ENCODE measurements around the gene NLRC5.
"Not testable (repeated sequence)": the region's sequence is repeated elsewhere in the genome, so short reads cannot be mapped to it uniquely, and the experiment has no call there.

Gene NLRC5

DNA sequence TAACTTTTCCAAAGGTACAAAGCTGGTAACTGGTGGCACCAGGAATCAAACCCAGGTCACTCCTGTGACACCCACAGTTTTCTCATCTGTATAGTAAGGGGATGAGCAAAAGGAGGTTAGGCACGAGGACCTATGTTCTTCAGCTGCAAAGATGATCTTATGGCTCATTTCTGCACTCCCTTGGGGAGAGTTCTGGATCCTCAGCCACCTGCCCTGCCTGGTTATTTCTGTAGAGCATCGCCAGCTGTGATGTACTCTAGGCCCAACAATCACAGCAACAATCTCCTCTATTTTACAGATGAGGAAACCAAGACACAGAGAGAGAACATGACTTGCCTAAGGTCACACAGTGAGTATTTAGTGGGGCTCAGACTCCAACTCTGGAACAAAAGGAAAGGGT is 97.6 kb downstream of the NLRC5 start:
- no peak overlapping the region for H3K27ac Mint-ChIP-seq
- peaks cover 7 to 11% of the 10 kb centered on the region in 2 donors for H3K4me1 Mint-ChIP-seq (ENCODE audit: low read depth in 2 of 2)
- DNase-seq (no peak), ATAC-seq (replicated peaks) (no peak)
- no peaks in the 10 kb centered on the region for H3K9me3 Mint-ChIP-seq
- H3K4me3 Mint-ChIP-seq: no peak overlapping the region
- H3K27me3 Mint-ChIP-seq: peaks cover 0 to 9% of the 10 kb centered on the region in 2 donors
- peaks cover 28% of the 10 kb centered on the region for H3K36me3 Mint-ChIP-seq (ENCODE audit: insufficient read depth)

DNA sequence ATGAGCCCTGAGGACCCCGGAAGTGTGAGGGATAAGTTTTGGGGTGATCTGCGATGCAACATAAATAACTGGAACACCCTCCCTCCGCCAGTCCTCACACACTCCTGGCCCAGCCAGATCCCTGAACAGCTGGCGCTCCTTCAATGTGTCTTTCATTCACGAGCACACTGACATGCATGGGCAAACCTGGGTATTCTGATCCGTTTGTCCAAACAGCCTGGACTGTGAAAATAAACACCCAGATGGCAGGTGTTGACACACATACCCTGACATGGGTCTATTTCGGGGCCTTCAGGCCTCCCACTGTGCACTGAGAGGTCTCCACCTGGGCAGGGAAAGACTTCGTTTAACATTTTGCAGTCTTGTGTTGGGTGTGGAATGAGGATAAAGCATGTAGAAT is 100.0 kb downstream of the NLRC5 start:
- Mint-ChIP-seq H3K9me3 (no peaks in the 10 kb centered on the region), H3K36me3 (ENCODE audit: insufficient read depth) (peaks cover 14% of the 10 kb centered on the region), H3K4me1 (ENCODE audit: low read depth in 2 of 2) (peaks cover 6 to 10% of the 10 kb centered on the region in 2 donors), H3K27me3 (peaks cover 0 to 9% of the 10 kb centered on the region in 2 donors), H3K27ac (no peak overlapping the region), H3K4me3 (no peak overlapping the region)
- ATAC-seq (replicated peaks) (no peak), DNase-seq (no peak)

DNA sequence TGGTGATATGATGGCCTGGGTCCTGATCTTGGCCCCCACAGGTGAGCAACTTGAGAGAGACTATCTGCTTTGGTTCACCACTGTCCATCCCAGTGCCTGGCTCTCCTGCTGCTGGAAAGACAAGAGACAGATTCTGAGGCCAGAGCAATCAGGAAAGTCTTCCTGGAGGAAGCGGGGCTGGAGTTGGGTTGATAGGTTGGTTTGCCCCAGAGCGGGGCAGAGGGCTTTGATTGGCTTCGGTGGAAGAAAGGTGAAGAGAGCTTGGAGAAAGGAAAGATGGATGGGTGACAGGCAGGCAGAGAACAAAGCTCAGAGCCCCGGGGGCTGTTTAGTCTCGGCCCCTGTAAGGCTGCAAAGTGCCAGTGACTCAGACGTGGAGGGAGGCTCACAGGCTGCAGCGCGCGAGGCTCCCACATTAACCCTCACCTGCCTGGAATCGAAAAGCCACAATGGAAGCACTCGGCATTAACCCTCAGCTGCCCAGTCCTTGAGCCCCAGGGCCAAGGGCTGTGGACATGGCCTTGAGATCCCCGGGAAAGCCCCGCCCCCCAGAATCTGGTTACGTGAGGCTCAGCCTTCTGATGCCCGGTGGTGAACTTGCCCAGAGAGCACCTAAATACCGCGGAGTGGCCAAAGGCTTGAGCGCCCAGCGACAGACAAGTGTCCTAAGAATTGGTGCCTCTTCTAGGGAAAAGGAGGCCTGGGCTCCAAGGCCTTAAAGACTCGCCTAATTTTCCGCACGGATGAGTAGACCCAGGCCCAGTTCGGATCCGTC is 102.0 kb downstream of the NLRC5 start:
- no peaks in the 10 kb centered on the region for H3K9me3 Mint-ChIP-seq
- peaks cover 0 to 9% of the 10 kb centered on the region in 2 donors for H3K27me3 Mint-ChIP-seq
- ATAC-seq (replicated peaks) (no peak), DNase-seq (no peak)
- peaks cover 6 to 9% of the 10 kb centered on the region in 2 donors for H3K4me1 Mint-ChIP-seq (ENCODE audit: low read depth in 2 of 2)
- peak overlapping the region; percentile 49 to 64 for H3K4me3 Mint-ChIP-seq
- peaks cover 7% of the 10 kb centered on the region for H3K36me3 Mint-ChIP-seq (ENCODE audit: insufficient read depth)
- peak overlapping the region in 1 of 2 donors; percentile 12 for H3K27ac Mint-ChIP-seq

DNA sequence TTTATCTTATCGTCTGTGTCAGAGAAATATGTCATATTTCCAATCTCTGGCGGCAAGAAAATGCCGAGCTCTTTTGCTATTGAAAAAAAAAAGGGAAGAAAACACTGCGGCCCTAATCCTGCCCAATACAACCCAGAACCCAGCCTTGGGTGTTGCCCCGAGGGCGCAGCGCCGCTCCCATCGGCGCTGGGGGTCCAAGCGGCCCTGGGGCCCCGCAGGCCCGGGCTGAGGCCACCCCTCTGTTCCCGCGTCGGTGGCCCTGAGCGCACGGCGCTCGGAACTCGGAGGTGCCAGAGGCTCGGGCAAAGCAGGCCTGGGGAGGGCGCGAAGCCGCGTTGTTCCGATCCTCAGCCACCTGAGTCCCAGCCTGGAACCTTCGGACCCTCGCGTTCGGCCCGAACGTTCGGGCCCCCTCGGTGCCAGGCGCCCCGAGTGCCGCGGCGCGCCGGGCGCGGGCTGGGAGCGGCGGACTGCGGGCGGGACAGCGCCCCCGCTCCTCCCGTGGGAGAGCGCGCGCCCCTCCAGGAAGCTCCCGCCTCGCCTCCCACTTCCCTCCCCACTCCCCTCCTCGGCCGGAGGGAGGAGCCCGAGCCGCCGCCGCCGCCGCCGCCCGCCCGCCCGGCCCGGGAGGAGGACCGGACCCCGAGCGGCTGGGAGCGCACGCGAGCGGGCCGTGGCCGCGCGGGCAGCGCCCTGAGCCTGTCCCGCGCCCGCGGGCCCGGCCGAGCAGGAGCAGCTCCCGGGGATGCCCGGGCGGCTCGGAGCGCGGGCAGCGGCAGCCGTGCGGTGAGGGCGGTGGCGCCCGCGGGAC is 102.8 kb downstream of the NLRC5 start, which contains the start of gene CPNE2:
TSS of gene CPNE2 (plus strand) at position 609 of the 811 bp plus-strand sequence. CDS start 18,160 bp downstream, outside the sequence.
- ATAC-seq (replicated peaks) (peak; percentile 69), DNase-seq (peak in 1 of 3 experiments; percentile 6)
- Mint-ChIP-seq H3K36me3 (ENCODE audit: insufficient read depth) (peaks cover 7% of the 10 kb centered on the region), H3K27me3 (peaks cover 0 to 9% of the 10 kb centered on the region in 2 donors), H3K4me1 (ENCODE audit: low read depth in 2 of 2) (peaks cover 6 to 9% of the 10 kb centered on the region in 2 donors), H3K9me3 (no peaks in the 10 kb centered on the region), H3K4me3 (peak within 1 kb of the TSS; percentile 80 to 82), H3K27ac (peak within 1 kb of the TSS in 1 of 2 donors; percentile 68)

DNA sequence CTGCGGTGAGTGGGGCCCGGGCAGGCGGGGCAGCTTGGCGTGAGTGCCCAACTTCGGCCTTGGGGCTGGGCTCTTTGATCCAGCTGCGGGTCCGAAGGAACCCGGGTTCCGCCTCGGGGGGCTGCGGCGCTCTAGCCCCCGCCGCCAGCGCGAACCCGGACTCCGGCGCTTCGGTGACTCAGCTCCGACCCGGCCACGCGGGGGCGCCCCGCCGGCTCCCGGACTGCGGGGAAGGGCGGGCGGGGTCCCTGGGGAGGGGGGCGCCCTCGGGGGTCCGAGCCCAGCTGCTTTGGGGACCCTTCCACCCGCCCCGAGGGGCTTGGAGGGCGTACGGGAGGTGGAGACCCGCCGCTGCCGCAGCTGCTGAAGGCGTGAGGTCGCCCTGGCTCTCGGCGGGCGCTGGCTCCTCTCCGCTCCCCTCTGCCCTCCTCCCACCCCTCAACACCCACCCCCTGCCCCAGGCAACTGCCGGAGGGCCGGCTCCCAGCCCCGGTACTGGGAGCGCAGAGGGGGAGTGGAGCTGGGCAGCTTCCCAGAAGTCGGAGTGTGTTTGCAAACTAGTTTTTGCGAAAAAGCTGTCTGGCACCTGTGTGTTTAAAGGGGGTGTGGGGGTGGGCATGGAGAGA is 103.5 kb downstream of the NLRC5 start:
- ATAC-seq (replicated peaks) (peak; percentile 65), DNase-seq (peak; percentile 24 to 39 (median 31))
- Mint-ChIP-seq H3K27me3 (peaks cover 0 to 9% of the 10 kb centered on the region in 2 donors), H3K27ac (peak overlapping the region in 1 of 2 donors; percentile 68), H3K4me1 (ENCODE audit: low read depth in 2 of 2) (peaks cover 6 to 13% of the 10 kb centered on the region in 2 donors), H3K9me3 (no peaks in the 10 kb centered on the region), H3K36me3 (ENCODE audit: insufficient read depth) (peaks cover 7% of the 10 kb centered on the region), H3K4me3 (peak overlapping the region; percentile 80 to 82)

DNA sequence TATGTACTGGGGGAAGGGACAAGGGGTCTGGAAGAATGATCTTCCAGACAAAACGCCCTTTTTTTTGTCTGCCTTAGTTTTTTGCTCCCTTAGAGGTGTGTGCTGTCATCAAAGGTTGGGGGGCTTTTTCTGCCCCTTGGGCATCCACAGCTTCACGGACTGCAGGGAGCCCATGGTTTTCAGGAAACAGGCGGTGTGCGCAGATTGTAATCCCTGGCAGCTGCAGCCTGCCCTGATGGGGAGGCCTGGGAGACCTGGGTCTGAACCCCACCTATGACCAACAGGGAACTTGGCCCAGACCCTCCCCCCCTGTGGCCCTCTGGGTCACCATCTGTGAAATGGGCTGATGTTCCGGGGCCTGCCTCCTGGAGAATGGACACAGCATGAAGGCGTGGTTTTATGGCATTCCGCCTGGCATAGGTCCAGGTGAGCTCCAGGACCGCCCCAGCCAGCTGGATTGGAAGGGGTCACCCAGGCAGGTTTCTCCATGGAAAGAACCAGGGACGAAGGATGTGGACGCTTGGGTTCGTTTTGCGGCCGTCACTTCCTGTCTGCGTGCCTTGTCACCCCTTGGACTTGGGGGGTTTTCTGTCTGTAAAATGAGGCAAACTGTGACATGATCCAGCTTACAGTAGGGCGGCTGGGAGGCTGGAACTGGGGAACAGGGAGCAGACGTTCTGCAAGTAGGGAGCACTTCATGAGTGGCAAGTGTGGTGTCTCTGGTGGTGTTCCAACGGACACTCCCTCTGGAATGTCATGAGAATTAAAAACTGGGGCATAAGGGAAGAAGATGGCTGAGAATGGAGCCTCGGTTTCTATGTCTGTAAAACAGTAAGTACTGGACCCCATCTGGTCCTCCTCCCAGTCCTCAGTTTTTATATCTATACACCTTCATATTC is 104.6 kb downstream of the NLRC5 start:
- peaks cover 0 to 9% of the 10 kb centered on the region in 2 donors for H3K27me3 Mint-ChIP-seq
- ATAC-seq (replicated peaks) (no peak), DNase-seq (no peak)
- no peaks in the 10 kb centered on the region for H3K9me3 Mint-ChIP-seq
- peaks cover 11 to 13% of the 10 kb centered on the region in 2 donors for H3K4me1 Mint-ChIP-seq (ENCODE audit: low read depth in 2 of 2)
- H3K36me3 Mint-ChIP-seq (ENCODE audit: insufficient read depth): peaks cover 7% of the 10 kb centered on the region
- peak overlapping the region; percentile 80 to 82 for H3K4me3 Mint-ChIP-seq
- H3K27ac Mint-ChIP-seq: peak overlapping the region in 1 of 2 donors; percentile 68

DNA sequence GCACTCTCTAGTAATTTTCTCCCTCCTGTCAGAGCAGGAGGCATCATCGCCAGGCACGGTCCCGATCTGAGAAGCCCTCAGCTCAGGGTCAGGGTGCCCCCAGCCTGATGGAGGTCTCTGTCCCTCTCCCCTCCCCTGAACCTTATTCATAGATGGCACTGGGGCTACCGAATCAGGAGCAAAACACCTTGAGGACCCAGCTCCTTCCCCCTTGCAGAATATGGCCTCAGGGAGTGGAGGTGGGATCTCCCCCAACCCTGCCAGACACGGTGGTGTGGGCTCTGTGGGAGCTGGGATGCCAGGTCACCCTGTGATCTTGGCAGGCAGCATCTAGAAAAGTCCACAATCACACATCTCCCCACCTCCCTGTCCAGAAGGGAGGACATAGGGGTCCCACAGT is 105.6 kb downstream of the NLRC5 start:
- DNase-seq (no peak), ATAC-seq (replicated peaks) (no peak)
- no peak overlapping the region for H3K4me3 Mint-ChIP-seq
- H3K9me3 Mint-ChIP-seq: no peaks in the 10 kb centered on the region
- no peak overlapping the region for H3K27ac Mint-ChIP-seq
- H3K27me3 Mint-ChIP-seq: peaks cover 0 to 9% of the 10 kb centered on the region in 2 donors
- peaks cover 11 to 14% of the 10 kb centered on the region in 2 donors for H3K4me1 Mint-ChIP-seq (ENCODE audit: low read depth in 2 of 2)
- H3K36me3 Mint-ChIP-seq (ENCODE audit: insufficient read depth): peaks cover 7% of the 10 kb centered on the region

DNA sequence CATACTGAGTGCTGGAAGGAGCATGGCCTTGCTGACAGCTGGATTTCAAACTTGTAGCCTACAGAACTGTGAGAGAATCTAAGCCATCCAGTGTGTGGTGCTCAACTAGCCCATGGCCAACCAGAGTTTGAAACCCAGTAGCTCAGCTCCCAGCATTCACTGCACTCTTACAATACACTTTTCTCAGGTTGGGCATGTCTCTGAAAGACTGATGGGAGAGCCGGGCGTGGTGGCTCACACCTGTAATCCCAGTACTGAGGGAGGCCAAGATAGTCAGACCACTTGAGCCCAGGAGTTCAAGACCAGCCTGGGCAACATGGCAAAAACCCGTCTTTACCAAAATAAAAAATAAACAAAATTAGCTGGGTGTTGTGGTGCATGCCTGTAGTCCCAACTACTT is 106.8 kb downstream of the NLRC5 start:
- no peaks in the 10 kb centered on the region for H3K9me3 Mint-ChIP-seq

DNA sequence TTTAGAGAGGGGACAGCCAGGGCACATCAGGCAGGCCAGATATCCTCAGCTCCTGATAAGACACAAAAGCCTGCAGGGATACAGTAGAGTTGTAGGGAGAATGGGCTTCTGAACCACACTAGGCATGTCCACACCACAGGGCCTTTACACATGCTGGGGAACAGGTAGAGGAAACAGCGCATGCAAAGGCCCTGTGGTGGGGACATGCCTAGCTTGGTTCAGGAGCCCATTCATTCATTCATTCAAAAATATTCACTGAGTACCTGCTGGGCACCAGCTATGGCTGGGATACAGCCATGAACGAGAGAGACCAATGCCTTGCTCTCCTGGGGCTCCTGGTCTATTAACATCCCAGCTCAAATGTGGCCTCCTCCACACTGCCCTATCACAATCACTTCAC is 107.4 kb downstream of the NLRC5 start:
- no peaks in the 10 kb centered on the region for H3K9me3 Mint-ChIP-seq
- no peaks in the 10 kb centered on the region for H3K27me3 Mint-ChIP-seq
- ATAC-seq (replicated peaks) (no peak), DNase-seq (no peak)
- H3K4me1 Mint-ChIP-seq (ENCODE audit: low read depth in 2 of 2): peaks cover 15% of the 10 kb centered on the region in 2 donors
- no peak overlapping the region for H3K4me3 Mint-ChIP-seq
- H3K27ac Mint-ChIP-seq: no peak overlapping the region
- H3K36me3 Mint-ChIP-seq (ENCODE audit: insufficient read depth): peaks cover 3% of the 10 kb centered on the region

More for the DNA sequence above, 106.8 kb downstream of the NLRC5 start:
- Mint-ChIP-seq H3K4me1 (ENCODE audit: low read depth in 2 of 2) (peaks cover 15% of the 10 kb centered on the region in 2 donors), H3K27ac (no peak overlapping the region), H3K4me3 (no peak overlapping the region), H3K36me3 (ENCODE audit: insufficient read depth) (peaks cover 5% of the 10 kb centered on the region), H3K27me3 (peaks cover 0 to 5% of the 10 kb centered on the region in 2 donors)
- ATAC-seq (replicated peaks) (no peak), DNase-seq (no peak)

DNA sequence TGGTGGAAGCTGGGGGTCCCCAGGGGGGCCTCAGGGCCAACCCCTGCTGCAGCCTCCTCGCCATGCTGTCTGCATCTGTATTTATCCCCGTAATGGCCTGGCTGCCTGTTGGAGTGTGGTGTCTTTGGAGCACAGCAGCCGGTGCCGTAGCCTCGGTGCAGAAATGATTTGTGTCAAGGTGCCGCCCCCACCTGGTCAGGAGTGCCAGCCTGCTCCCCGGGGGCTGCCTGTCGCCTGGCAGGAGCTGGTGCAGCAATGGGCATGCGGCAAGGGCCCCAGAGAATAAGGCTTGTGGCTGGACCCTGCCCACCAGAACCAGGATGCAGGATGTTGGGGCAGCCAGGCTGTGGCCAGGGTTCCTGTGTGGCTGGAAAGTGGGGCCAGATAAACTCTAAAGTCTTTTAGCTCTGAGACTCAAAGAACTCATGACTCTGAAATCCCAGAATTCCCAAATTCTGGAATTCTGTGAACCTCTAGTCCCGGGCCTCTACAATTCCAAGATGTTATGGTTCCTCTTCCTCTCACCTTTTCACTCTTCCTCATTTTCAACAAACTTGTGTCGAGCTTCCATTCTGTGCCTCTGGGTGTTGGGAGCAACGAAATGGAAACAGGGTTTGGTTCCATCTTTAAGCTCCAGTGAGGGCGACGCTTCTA is 109.0 kb downstream of the NLRC5 start:
- Mint-ChIP-seq H3K36me3 (ENCODE audit: insufficient read depth) (peaks cover 3% of the 10 kb centered on the region), H3K4me3 (no peak overlapping the region), H3K9me3 (no peaks in the 10 kb centered on the region), H3K4me1 (ENCODE audit: low read depth in 2 of 2) (peaks cover 14% of the 10 kb centered on the region in 2 donors), H3K27me3 (no peaks in the 10 kb centered on the region), H3K27ac (no peak overlapping the region)
- no peak for DNase-seq
- ATAC-seq (replicated peaks): no peak

DNA sequence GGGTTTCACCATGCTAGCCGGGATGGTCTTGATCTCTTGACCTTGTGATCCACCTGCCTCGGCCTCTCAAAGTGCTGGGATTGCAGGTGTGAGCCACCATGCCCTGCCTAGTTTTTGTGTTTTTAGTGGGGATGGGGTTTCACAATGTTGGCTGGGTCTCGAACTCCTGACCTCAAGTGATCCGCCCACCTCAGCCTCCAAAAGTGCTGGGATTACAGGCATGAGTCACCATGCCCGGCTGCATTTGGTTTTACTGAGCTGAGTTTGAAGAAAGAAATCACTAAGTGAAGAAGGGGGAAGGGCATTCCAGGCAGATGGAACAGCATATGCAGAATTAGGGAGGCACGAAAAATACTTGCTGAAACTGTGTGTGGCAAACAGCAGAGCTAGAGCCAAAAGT is 110.6 kb downstream of the NLRC5 start:
- not testable (repeated sequence) for H3K27ac Mint-ChIP-seq; ATAC-seq (replicated peaks)

DNA sequence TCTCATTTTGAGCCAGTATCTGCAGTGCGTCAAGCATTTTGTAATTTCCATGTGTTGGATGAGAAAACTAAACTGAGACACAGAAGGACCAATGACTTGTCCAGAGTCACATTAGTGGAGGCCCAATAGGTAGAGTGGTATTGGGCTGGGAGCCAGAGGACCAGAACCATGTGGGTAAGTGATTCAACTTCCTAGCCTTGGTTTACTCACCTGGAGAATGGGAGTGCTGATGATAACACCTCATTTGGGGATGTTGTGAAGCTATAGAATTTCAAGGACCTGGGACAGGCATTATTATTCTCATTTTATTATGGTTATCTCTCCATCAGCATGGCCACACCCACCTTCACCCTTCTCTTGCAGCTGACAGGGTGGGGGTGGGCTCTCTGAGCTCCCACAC is 111.1 kb downstream of the NLRC5 start:
- H3K9me3 Mint-ChIP-seq: no peaks in the 10 kb centered on the region
- no peak for DNase-seq
- H3K27ac Mint-ChIP-seq: no peak overlapping the region
- no peak overlapping the region for H3K4me3 Mint-ChIP-seq
- H3K27me3 Mint-ChIP-seq: no peaks in the 10 kb centered on the region
- peaks cover 18% of the 10 kb centered on the region in 2 donors for H3K4me1 Mint-ChIP-seq (ENCODE audit: low read depth in 2 of 2)
- no peak for ATAC-seq (replicated peaks)
- H3K36me3 Mint-ChIP-seq (ENCODE audit: insufficient read depth): no peaks in the 10 kb centered on the region

More for the DNA sequence above, 110.6 kb downstream of the NLRC5 start:
- H3K9me3 Mint-ChIP-seq; DNase-seq; H3K4me3 Mint-ChIP-seq; H3K27me3 Mint-ChIP-seq; H3K36me3 Mint-ChIP-seq (ENCODE audit: insufficient read depth): not testable (repeated sequence)
- peaks cover 16 to 17% of the 10 kb centered on the region in 2 donors for H3K4me1 Mint-ChIP-seq (ENCODE audit: low read depth in 2 of 2)
